ENCODE measurements around the gene AOPEP.

The AOPEP gene

DNA sequence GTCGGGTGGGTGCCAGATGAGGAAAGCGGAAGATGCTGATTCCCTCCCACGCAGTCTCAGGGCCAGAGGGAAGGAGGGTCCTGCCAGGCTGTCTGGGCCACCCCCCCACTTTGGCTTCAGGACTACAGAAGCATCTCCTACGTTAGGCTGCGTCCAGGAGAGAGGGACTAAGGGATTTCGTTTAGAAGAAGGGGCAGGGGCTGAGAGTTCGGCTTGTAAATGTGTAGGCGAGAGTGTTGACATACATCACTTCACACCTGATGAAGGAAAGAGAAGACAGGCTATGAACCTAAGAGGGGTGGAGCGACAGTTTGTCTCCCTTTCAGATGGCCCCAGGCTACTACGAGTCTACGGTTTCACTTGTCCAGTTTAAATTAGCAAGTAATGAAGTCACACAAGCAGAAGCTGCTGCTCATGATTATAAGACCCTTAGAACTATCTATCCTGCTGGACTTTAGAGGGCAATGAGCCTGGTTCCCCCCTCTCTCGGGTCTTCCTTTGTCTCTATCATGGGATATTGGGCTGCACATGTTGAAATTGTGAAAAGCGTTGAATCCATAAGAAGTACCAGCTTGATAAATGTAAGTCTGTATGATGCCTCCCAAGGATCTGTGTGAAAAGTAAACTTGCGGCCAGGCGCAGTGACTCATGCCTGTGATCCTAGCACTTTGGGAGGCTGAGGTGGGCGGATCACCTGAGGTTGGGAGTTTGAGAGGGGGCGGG lies 193.0 kb downstream of the AOPEP start:
- H3K79me2 ChIP-seq (ENCODE audit: low read length) = no peaks in the 10 kb centered on the region
- TF ChIP-seq EZH2phosphoT487 (IDR thresholded peaks at IDR 0.05; ENCODE audit: low read depth) = no peak
- TF ChIP-seq, protein P1, sequence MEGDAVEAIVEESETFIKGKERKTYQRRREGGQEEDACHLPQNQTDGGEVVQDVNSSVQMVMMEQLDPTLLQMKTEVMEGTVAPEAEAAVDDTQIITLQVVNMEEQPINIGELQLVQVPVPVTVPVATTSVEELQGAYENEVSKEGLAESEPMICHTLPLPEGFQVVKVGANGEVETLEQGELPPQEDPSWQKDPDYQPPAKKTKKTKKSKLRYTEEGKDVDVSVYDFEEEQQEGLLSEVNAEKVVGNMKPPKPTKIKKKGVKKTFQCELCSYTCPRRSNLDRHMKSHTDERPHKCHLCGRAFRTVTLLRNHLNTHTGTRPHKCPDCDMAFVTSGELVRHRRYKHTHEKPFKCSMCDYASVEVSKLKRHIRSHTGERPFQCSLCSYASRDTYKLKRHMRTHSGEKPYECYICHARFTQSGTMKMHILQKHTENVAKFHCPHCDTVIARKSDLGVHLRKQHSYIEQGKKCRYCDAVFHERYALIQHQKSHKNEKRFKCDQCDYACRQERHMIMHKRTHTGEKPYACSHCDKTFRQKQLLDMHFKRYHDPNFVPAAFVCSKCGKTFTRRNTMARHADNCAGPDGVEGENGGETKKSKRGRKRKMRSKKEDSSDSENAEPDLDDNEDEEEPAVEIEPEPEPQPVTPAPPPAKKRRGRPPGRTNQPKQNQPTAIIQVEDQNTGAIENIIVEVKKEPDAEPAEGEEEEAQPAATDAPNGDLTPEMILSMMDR (IDR thresholded peaks at IDR 0.05; ENCODE audit: low read depth, low read length) = no peak
- no peak overlapping the region for H3K9ac ChIP-seq (ENCODE audit: low read length)
- no peaks in the 10 kb centered on the region for H3K27me3 ChIP-seq (ENCODE audit: low read depth, low read length)
- no peak overlapping the region for H3K4me3 ChIP-seq (ENCODE audit: low read length)
- no peak overlapping the region for H3K27ac ChIP-seq (ENCODE audit: low read length)
- H3K9me3 ChIP-seq (ENCODE audit: insufficient read depth, low read length) = no peaks in the 10 kb centered on the region
- no peaks in the 10 kb centered on the region for H3K36me3 ChIP-seq (replicated peaks; ENCODE audit: low read depth, low read length)
- no peak overlapping the region for H2AFZ ChIP-seq (ENCODE audit: low read depth, low read length)
- H3K4me2 ChIP-seq (ENCODE audit: low read length) = no peak overlapping the region
- H4K20me1 ChIP-seq (ENCODE audit: insufficient read depth, low read length) = no peaks in the 10 kb centered on the region
- H3K4me1 ChIP-seq (ENCODE audit: low read length) = peaks cover 26% of the 10 kb centered on the region

GRCh38 chr9:94920420-94921091 lies 194.1 kb downstream of the AOPEP start:
- TF ChIP-seq, protein P1 (IDR thresholded peaks at IDR 0.05; ENCODE audit: low read depth, low read length) = no peak
- no peak for TF ChIP-seq EZH2phosphoT487 (IDR thresholded peaks at IDR 0.05; ENCODE audit: low read depth)
- Histone ChIP-seq H3K27me3 (ENCODE audit: low read depth, low read length) (no peaks in the 10 kb centered on the region), H3K36me3 (replicated peaks; ENCODE audit: low read depth, low read length) (no peaks in the 10 kb centered on the region), H3K27ac (ENCODE audit: low read length) (no peak overlapping the region), H2AFZ (ENCODE audit: low read depth, low read length) (no peak overlapping the region), H3K79me2 (ENCODE audit: low read length) (no peaks in the 10 kb centered on the region), H4K20me1 (ENCODE audit: insufficient read depth, low read length) (no peaks in the 10 kb centered on the region), H3K4me3 (ENCODE audit: low read length) (no peak overlapping the region), H3K9me3 (ENCODE audit: insufficient read depth, low read length) (no peaks in the 10 kb centered on the region), H3K4me2 (ENCODE audit: low read length) (no peak overlapping the region), H3K9ac (ENCODE audit: low read length) (no peak overlapping the region), H3K4me1 (ENCODE audit: low read length) (peaks cover 26% of the 10 kb centered on the region)

GRCh38 chr9:94921092-94921471 lies 194.6 kb downstream of the AOPEP start:
- Histone ChIP-seq H3K4me1 (ENCODE audit: low read length) (peaks cover 26% of the 10 kb centered on the region), H3K27ac (ENCODE audit: low read length) (no peak overlapping the region), H3K79me2 (ENCODE audit: low read length) (no peaks in the 10 kb centered on the region), H3K36me3 (replicated peaks; ENCODE audit: low read depth, low read length) (no peaks in the 10 kb centered on the region), H3K9me3 (ENCODE audit: insufficient read depth, low read length) (no peaks in the 10 kb centered on the region), H4K20me1 (ENCODE audit: insufficient read depth, low read length) (no peaks in the 10 kb centered on the region), H2AFZ (ENCODE audit: low read depth, low read length) (no peak overlapping the region), H3K27me3 (ENCODE audit: low read depth, low read length) (no peaks in the 10 kb centered on the region), H3K4me3 (ENCODE audit: low read length) (no peak overlapping the region), H3K4me2 (ENCODE audit: low read length) (no peak overlapping the region), H3K9ac (ENCODE audit: low read length) (no peak overlapping the region)
- TF ChIP-seq EZH2phosphoT487 (IDR thresholded peaks at IDR 0.05; ENCODE audit: low read depth) = no peak
- TF ChIP-seq, protein P1 (IDR thresholded peaks at IDR 0.05; ENCODE audit: low read depth, low read length) = no peak

- Histone ChIP-seq H3K4me1 (ENCODE audit: low read length) (peaks cover 26% of the 10 kb centered on the region), H3K27me3 (ENCODE audit: low read depth, low read length) (no peaks in the 10 kb centered on the region), H3K4me2 (ENCODE audit: low read length) (no peak overlapping the region), H2AFZ (ENCODE audit: low read depth, low read length) (no peak overlapping the region), H3K9ac (ENCODE audit: low read length) (no peak overlapping the region), H3K27ac (ENCODE audit: low read length) (no peak overlapping the region), H4K20me1 (ENCODE audit: insufficient read depth, low read length) (no peaks in the 10 kb centered on the region), H3K9me3 (ENCODE audit: insufficient read depth, low read length) (no peaks in the 10 kb centered on the region), H3K4me3 (ENCODE audit: low read length) (no peak overlapping the region), H3K79me2 (ENCODE audit: low read length) (no peaks in the 10 kb centered on the region), H3K36me3 (replicated peaks; ENCODE audit: low read depth, low read length) (no peaks in the 10 kb centered on the region)
- TF ChIP-seq, protein P1 (IDR thresholded peaks at IDR 0.05; ENCODE audit: low read depth, low read length) = no peak
- TF ChIP-seq EZH2phosphoT487 (IDR thresholded peaks at IDR 0.05; ENCODE audit: low read depth) = no peak
These were observed 195.2 kb downstream of the AOPEP start for GRCh38 chr9:94921656-94922055.

All from OCI-LY3 (cell line).